Stimulated activated CD8-positive, alpha-beta memory T cell treated with anti-CD3 and anti-CD28 coated beads, Interleukin-12 subunit alpha, Interleukin-12 subunit beta, amount 100 ng/mL, for 24 hours (primary cell): ENCODE data around the gene ARMC9.
"Not testable (repeated sequence)": the region's sequence is repeated elsewhere in the genome, so short reads cannot be mapped to it uniquely, and the experiment has no call there.

Experiments used
- DNase-seq: peaks from one replicate; pipeline ENCODE4 v3.0.0-alpha.2; 2020; ENCODE audit errors: extremely low read depth

The ARMC9 gene

GRCh38 chr2:231342061-231342711 lies 143.8 kb downstream of the ARMC9 start:
- DNase-seq: no peak

GRCh38 chr2:231343006-231343710 lies 144.7 kb downstream of the ARMC9 start:
- DNase-seq: no peak

- DNase-seq: no peak
Measured at GRCh38 chr2:231343988-231344387, 145.6 kb downstream of the ARMC9 start.

GRCh38 chr2:231344851-231345250 lies 146.4 kb downstream of the ARMC9 start:
- no peak for DNase-seq

GRCh38 chr2:231347081-231347480 lies 148.7 kb downstream of the ARMC9 start:
- no peak for DNase-seq

- DNase-seq: no peak
Measured at GRCh38 chr2:231347638-231348037, 149.2 kb downstream of the ARMC9 start.

- no peak for DNase-seq
Measured at GRCh38 chr2:231348173-231348572, 149.7 kb downstream of the ARMC9 start.

- DNase-seq: no peak
Measured at GRCh38 chr2:231348704-231349373, 150.4 kb downstream of the ARMC9 start.

- not testable (repeated sequence) for DNase-seq
Measured at GRCh38 chr2:231349374-231349735, 150.9 kb downstream of the ARMC9 start.

- DNase-seq: no peak
Measured at GRCh38 chr2:231351648-231352047, 153.2 kb downstream of the ARMC9 start.

GRCh38 chr2:231353469-231353868 lies 155.0 kb downstream of the ARMC9 start:
- DNase-seq: no peak

GRCh38 chr2:231355508-231356465 lies 157.4 kb downstream of the ARMC9 start:
- DNase-seq: no peak

GRCh38 chr2:231356466-231356844 lies 158.0 kb downstream of the ARMC9 start:
- no peak for DNase-seq

- DNase-seq: no peak
Measured at GRCh38 chr2:231357048-231357447, 158.6 kb downstream of the ARMC9 start.

- no peak for DNase-seq
Measured at GRCh38 chr2:231357931-231358330, 159.5 kb downstream of the ARMC9 start.

- no peak for DNase-seq
Measured at GRCh38 chr2:231359441-231359840, 161.0 kb downstream of the ARMC9 start.

GRCh38 chr2:231359948-231360347 lies 161.5 kb downstream of the ARMC9 start:
- no peak for DNase-seq

- no peak for DNase-seq
Measured at GRCh38 chr2:231360401-231360800, 162.0 kb downstream of the ARMC9 start.

GRCh38 chr2:231360881-231361371 lies 162.5 kb downstream of the ARMC9 start:
- no peak for DNase-seq

- no peak for DNase-seq
Measured at GRCh38 chr2:231361701-231362554, 163.5 kb downstream of the ARMC9 start.
